Right renal cortex interstitium (tissue), 3 donors: ENCODE measurements around the gene FN3KRP. TPM values are rescaled to one million over a fixed set of nuclear protein-coding genes. Genes with fewer than 3 reads are reported as not detected.

Experiments used
- DNase-seq, 3 donors: peaks; one replicate each; pipeline ENCODE4 v3.0.0-alpha.2; 2013; ENCODE audit warnings: low read depth in 3 of 3, low spot score in 2 of 3
- polyA plus RNA-seq, 3 donors: library from polyadenylated mRNA; unstranded; fragments of 120-200 nt; gene quantifications; one replicate each; pipeline ENCODE4 v1.2.1, GENCODE V29; 2013; ENCODE audit not compliant: insufficient read length in 3 of 3

Gene FN3KRP, protein sequence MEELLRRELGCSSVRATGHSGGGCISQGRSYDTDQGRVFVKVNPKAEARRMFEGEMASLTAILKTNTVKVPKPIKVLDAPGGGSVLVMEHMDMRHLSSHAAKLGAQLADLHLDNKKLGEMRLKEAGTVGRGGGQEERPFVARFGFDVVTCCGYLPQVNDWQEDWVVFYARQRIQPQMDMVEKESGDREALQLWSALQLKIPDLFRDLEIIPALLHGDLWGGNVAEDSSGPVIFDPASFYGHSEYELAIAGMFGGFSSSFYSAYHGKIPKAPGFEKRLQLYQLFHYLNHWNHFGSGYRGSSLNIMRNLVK
- 10 to 100 TPM; 38.9 to 42.4 (median 39.9) TPM for polyA plus RNA-seq

DNA sequence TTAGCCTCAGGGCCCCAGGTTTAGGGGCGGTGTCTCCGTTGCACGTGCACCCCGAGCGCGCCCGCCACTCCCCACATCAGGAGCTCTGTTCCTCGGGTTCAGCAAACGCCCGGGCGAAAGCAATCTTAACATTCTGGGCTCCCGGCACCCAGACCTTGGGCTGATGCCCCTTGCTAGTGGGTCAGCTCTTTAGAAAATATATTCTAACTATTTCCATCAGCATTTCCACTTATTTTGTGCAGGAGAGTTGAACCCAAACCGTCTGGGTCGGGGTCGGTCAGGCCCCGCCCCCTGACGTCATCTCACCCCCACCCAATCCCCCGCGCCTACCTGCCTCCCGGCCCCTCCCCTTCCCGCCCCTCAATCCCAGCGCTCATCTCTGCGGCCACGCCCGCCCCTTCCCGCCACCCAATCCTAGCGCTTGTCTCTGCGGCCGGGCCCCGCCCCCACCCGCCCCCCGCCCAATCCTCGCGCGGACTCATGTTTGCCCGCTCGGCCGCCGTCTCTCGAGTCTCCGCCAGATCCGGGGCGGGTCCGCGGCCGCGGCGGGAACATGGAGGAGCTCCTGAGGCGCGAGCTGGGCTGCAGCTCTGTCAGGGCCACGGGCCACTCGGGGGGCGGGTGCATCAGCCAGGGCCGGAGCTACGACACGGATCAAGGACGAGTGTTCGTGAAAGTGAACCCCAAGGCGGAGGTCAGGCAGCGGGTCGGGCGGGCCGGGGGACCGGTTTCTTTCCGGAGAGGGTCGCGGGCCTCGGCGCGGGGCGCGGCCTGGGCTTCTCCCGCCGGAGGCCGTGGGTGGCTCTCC is at the start of gene FN3KRP:
TSS of gene FN3KRP (plus strand) at position 504 of the 808 bp plus-strand sequence. CDS start at position 554, 50 bp downstream.
- peak; percentile 78 to 91 (median 85) for DNase-seq

DNA sequence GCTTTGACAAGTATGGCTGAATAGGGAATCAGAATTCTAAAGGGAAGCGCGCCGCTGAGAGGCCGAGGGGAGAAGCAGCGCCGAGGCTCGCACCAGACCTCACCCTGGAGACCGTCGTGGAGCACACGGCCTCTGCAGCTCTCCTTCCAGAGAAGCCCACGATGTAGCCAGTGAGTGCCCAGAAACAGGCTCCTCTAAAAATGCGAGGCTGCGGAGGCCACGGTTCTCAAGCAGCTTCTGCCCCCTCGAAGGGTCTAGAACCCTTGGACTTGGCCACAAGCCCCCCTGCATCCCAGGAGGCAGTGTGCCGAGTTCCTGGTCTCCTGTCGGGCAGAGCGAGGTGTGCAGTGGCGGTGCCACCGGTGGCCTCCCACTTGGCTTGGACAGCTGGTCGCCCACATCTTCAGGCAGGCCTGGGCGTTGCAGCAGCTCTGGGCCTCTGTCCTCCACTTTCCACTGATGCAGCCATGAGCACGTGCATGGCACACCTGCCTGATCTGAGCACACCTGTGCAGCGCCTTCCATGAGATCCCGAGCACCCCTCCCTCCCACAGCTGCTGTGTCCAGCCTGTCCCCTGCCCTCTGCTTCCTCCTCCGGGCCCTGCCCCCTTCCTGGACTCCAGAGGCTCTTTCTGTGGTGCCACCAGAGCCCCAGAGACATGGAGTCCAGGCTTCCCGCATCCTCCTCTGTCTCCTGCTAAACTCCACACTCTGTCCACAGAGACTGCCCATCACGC is 49.4 kb upstream of the FN3KRP start:
- no peak for DNase-seq

DNA sequence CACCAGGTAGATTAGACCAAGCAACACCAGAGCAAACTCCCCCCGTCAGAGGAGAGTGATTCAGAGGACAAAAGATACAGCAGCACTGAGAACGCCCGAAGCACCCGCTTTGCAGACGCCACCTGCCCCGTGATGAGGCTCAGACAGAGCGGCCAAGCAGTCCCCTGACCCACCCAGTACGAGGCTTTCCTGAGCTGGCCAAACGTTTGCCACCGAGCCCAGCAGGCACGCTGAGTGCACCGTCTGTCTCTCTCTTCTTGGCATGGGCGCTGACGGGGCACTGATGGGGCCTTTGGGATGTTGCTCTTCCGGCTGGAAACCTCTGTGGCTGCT is 48.9 kb upstream of the FN3KRP start:
- DNase-seq: no peak

DNA sequence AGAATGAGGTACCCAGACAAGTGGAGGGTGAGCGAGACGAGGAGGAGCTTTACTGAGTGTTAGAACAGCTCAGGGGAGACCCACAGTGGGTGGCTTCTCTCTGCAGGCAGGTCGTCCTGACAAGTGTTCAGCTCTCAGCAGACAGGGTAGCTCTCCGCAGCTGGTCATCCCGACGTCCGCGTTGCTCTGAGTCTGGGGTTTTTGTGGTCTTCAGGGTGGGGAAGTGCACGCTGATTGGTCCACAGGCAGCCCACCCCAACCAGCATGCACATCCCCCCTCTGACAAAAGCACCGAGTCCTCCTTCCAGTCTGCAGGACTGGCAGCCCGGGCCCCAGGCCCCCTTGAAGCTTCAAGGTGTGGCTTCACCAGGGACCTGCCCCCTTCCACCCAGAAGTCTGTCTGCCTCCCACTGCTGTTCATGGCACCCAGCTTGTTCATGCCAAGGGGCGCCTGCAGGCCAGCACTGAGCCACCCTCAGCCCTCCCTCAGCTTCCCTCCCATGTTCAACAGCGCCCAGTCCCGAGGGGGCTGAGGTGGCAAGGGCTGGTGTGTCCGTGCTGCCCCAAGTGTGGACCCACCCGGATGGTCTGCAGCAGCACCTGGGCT is 48.4 kb upstream of the FN3KRP start:
- no peak for DNase-seq

DNA sequence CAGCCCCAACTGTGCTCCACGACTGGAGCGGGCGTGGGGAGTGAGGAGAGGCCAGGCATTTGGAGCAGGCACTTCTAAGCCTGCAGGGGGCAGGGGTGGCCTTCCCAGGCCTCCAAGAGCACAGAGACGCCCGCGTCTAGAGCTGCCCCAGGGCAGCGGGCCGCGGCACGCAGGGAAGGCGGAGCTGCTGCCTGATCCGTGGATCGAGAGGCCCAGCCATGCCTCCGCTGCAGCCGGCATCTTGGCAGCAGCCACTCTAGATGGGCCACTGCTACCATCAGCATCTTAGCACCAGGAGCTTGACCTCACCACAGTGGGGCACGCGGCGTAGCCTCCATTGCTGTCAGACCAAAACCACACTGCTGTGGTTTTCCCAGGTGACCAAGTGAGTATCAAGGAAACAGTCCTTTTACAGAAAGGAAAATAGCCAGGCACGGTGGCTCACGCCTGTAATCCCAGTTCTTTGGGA is 47.8 kb upstream of the FN3KRP start:
- DNase-seq: no peak

DNA sequence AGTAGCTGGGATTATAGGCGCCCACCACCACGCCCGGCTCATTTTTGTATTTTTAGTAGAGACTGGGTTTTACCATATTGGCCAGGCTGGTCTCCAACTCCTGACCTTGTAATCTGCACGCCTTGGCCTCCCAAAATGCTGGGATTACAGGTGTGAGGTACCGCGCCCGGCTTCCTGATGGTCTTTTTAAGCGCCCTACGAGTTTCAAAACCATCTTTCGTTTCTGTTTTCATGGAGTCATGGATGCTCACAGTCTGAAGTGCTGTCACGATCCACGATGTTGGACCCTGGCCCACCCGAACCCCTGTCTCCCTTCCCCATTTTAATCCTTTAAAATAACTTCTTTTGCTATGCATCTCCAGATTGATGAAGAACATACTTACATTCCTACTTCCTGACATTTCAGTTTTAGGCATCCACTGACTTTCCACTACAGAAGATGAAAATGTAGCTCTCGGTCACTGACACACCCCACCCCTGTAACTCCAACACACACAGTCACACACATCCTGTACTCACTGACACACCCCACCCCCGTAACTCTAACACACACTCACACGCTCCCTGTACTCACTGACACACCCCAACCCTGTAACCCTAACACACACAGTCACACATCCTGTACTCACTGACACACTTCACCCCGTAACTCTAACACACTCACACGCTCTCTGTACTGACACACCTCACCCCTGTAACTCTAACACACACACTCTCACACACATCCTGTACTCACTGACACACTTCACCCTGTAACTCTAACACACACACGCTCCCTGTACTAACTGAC is 45.6 kb upstream of the FN3KRP start:
- no peak for DNase-seq

DNA sequence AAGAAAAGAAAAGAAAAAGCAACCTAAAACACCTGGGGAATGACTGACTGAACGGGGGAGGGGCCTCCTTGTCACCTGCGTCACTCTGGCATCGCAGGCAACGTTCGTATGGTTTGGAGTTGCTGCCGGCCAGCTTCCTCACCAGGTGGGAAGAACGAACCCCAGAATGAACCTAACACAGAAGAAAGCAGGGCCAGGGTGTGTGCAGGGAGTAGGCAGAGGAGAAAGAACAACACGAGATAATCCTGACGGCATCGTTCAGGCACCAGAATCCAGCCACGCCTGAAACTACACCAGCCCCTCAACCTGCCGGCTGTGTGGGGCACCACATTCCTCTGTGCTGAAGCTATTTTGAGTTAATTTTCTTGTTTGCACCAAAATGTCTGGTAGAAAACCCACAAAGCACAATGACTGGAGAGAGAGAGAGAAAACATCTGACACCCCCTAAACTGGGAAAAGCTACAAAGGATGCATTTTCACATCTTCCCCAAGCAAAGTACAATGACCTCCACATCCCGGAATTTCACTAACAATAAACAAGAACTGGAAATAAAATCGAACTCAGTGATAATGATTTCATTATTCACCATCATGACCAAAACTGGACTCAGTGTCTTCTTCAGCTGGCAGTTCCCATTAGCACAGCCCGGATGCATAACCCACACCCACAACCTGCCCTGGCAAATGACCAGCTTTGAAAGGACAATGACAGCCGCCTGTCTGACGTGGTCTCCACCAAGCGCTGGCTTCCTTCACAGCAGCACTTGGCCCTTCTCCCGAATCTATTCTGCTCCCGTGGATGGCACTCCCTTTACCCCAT is 41.6 kb upstream of the FN3KRP start:
- DNase-seq: no peak

DNA sequence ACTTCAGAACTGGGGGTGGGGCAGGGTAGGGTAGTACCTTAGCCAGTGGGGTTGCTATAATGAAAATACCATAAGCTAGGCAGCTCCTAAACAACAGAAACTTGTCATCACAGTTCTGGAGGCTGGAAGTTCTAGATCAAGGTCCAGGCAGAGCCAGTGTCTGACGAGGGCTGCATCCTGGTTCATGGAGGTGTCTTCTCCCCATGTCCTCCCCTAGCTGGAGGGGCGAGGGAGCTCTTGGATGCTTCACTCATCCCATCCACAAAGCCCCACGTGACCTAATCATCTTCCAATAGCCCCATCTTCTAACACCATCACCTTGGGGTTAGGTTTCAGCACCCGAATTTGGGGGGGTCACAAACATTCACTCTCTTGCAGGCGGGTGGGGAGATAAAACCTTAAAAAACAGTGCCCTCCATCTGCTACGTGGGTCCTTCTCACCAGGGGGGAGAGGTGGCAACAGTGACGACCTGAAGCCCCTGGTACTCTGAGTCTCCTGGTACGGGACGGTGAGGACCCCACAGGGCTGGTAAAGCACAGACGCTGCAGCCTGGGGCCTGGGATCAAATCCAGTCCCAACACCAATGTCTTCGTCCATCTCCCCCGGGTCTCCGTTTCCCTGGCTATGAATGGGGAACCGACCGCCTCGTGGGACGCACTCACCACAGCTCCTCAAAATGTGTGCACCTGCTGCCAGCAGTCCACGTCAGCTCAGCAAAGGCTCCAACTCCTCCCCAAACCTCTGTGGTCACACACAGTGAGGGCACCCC is 40.8 kb upstream of the FN3KRP start:
- no peak for DNase-seq

DNA sequence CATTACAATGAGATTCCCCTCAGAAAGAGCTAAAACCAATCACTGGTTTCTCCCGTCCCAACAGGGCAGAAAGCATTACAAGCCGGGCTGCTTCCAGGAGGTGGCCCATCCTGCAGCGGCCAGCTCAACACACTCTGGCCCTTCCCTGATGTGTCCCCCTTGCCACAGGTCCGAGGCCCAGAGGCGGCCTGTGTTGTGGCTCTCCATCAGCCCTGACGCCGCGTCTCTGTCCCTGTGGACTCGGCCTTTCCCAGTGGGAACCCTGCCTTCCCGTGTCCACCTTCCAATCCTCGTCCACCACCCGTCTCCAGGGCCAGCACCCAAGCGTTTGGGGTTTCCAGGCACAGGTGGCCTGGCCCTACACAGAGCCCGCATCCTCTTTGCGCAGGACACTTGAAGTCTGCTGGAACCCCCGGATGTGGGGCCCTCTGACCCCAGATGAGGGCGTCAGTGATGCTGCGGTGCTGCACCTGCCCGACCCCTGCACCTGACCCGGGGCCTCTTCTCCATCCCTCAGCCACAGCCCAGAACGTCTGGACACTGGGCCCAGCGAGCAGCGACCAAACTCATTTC is 39.1 kb upstream of the FN3KRP start:
- DNase-seq: no peak

DNA sequence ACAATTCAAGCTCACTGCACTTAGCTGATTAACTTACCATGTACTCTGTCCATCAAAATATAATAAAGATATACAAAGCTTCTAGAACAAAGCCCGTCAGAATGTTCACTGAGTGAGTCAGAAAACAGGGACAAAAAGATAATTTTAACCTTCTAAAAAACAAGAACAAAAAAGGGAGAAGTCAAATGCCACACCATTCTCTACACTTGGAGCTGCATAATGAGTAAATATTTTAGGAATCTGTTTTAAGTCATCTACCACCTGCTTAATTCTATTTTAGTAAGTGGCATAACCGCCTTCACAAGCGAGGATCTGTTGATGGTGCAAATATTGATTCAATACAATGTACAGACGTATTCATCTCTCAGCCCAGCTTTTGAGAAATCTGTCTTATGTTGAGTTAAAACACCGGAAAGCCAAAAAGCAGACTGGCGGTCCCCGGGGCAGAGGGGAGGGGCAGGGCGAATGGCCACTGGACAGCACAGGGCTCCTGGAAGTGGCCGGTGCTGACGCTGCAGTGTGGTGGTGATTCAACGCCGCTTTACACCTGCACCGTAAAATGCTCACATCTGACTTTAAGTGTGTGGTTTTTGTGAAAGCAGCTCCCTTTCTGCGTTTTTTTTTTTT is 38.1 kb upstream of the FN3KRP start:
- no peak for DNase-seq

DNA sequence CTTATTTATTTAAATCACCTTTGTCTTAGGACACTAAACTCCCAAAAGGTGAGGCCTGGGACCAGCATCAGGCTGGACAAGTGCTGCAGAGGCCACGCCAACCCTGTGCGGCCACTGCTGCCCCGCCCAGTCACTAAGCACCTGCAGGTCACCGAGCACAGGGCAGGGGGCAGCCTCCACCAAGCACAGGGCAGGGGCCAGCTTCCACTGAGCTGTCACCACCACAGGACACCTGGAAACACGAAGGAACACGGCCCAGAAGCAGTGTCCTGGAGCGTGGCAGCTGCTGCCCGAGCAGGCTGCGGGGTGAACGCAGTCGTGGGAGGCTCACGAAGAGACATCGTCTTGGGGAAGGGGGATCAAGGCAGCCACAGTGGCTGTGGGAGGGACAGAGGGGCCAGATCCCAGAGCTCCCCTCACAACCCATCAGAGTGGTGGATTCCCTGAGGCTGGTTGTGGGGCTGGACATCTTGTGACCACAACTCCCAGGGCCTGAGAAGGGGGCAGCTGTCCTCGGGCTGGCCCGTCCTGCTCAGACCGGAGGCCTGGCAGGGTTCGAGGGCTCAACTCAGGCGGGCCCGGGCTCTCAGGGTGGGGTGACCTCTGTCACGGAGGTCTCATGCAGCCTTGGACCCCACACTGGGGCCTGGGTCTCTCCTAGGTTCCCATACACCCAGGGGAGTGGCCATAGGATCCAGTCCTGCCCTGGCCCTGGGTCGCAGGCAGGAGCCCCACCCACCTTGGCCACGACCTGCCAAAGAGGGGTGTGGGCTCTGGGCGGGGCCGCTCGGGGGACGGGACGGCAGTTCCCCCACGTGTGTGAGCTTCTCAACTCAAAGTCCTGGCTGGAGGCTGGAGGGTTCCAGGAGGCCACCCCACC is 36.7 kb upstream of the FN3KRP start:
- DNase-seq: no peak

DNA sequence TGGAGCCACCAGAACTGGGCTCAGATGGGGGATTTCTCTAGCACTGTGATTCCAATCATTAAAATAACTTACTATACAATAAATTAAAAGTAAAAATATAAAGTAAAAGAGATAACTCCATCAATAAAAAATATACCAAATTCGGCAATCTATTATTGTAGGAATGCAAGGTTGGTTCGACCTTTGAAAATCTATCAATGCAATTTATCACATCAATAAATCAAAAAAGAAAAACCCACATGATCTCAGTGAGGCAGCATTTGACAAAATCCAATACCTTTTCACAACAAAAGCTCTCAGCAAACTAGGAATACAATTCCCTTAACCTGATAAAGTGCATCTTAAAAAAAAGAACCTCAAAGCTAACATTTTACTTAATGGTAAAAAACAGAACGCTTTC is 35.0 kb upstream of the FN3KRP start:
- DNase-seq: no peak

DNA sequence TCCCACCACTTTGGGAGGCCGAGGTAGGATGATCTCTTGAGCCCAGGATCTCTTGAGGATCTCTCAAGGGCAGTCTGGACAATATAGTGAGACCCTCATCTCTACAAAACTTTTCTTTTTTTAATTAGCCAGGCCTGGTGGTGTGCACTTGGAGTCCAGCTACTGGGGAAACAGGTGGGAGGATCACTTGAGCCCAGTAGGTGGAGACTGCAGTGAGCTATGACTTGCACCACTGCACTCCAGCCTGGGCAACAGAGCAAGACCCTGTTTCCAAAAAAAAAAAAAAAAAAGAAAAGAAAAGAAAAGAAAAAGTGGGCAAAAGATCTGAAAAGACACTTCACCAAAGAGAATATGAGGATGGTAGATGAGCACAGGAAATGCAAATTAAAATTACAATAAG is 33.0 kb upstream of the FN3KRP start:
- no peak for DNase-seq

DNA sequence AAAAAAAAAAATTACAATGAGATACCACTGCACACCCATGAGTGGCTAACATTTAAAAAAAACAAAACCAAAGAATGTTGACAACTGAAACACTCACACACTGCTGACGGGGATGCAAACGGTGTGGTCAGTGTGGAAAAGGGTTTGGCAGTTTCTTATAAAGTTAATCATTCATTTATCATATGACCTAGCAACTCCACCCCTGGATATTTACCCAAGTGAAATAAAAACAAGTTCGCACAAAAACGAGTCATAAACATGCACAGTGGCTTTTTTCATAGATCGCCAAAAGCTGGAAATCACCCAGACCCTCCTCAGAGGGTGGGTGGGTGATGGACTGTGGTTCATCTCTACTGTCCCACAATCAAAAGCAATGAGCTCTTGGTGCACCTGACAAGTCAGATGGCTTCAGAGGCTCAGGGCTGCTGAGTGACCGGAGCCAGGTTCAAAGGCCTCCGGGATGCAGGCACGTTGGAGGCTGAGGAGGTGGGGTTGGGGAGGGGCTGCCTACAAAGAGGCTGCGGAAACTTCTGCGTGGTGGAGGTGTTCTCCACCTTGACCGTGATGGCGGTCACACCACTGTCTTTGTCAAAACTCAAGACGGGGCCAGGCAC is 32.2 kb upstream of the FN3KRP start:
- DNase-seq: no peak

DNA sequence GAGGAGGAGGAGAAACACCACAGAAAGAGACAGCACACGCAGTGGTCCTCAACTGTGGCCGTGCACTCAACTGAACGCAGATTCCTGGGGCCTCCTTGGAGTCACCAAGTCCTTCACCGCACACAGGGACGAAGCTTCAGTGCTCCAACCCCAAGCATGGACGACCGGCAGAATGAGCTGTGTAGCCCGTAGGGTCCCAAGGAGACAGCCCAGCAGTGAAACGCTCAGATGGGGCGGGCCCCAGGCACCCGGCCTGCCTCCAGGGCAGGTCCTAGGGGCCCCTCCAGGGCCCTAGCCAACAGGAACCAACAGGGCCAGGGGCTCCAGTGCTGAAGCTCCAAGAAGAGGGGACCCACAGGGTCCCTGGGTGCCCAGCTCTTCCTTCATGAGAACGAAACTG is 31.2 kb upstream of the FN3KRP start:
- DNase-seq: no peak
